ENCODE data around the gene PDLIM7. TPM values are rescaled to one million over a fixed set of nuclear protein-coding genes. Genes with fewer than 3 reads are reported as not detected.

The PDLIM7 gene
- polyA plus RNA-seq, 1 donor from 2014 or later = 21.0 TPM

DNA sequence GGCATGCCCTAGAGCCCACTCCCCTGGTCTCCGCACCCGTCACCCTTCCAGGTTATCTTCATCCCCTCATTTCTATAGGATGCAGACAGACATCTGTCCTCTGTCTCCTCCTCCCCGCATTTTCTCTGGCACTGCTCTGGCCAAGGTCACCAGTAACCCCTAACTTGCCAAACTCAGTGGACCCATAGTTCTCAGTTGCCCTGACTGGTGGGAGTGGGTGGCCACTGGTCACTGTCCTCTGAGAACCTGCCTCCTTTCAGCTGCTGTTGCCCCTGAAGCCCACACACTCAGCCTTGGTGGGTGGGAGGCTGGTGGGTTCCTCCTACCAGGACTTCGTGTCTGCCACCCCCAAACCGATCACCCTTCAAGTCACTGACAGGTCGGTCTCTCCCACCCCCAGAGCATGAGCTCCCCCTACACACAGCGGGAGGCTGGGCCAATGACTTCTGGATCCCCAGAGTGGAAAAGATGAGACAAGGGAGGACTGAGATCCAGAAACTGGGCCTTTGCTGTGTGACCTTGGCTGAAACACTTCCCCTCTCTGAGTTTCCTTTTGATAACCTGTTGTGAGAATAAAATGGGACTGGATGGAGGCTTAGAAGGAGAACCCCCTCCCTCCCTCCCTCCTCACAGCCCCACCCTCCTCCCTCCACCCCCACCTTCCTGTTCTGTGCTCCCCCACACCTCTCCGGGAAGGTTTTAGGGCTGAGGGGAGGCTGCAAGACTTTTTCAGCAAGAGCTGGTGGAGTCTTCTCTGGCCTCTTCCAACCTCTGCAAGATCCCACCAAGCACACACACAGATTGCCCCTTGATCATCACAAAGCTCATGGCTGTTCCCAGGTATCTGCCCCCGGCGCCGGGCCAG, 21.6 kb downstream of the PDLIM7 start:
- no peak overlapping the region for H3K4me3 ChIP-seq (ENCODE audit: low read length)
- H3K9me2 ChIP-seq (ENCODE audit: insufficient read depth, low read length) = no peaks in the 10 kb centered on the region
- no peak overlapping the region for H3K9ac ChIP-seq (ENCODE audit: low read length)
- TF ChIP-seq, protein P1, sequence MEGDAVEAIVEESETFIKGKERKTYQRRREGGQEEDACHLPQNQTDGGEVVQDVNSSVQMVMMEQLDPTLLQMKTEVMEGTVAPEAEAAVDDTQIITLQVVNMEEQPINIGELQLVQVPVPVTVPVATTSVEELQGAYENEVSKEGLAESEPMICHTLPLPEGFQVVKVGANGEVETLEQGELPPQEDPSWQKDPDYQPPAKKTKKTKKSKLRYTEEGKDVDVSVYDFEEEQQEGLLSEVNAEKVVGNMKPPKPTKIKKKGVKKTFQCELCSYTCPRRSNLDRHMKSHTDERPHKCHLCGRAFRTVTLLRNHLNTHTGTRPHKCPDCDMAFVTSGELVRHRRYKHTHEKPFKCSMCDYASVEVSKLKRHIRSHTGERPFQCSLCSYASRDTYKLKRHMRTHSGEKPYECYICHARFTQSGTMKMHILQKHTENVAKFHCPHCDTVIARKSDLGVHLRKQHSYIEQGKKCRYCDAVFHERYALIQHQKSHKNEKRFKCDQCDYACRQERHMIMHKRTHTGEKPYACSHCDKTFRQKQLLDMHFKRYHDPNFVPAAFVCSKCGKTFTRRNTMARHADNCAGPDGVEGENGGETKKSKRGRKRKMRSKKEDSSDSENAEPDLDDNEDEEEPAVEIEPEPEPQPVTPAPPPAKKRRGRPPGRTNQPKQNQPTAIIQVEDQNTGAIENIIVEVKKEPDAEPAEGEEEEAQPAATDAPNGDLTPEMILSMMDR (IDR thresholded peaks at IDR 0.05; ENCODE audit: poor library complexity, severe bottlenecking) = no peak
- no peak for TF ChIP-seq MXI1 (conservative IDR thresholded peaks at IDR 0.05; ENCODE audit: poor library complexity, severe bottlenecking)
- TF ChIP-seq, protein P2, sequence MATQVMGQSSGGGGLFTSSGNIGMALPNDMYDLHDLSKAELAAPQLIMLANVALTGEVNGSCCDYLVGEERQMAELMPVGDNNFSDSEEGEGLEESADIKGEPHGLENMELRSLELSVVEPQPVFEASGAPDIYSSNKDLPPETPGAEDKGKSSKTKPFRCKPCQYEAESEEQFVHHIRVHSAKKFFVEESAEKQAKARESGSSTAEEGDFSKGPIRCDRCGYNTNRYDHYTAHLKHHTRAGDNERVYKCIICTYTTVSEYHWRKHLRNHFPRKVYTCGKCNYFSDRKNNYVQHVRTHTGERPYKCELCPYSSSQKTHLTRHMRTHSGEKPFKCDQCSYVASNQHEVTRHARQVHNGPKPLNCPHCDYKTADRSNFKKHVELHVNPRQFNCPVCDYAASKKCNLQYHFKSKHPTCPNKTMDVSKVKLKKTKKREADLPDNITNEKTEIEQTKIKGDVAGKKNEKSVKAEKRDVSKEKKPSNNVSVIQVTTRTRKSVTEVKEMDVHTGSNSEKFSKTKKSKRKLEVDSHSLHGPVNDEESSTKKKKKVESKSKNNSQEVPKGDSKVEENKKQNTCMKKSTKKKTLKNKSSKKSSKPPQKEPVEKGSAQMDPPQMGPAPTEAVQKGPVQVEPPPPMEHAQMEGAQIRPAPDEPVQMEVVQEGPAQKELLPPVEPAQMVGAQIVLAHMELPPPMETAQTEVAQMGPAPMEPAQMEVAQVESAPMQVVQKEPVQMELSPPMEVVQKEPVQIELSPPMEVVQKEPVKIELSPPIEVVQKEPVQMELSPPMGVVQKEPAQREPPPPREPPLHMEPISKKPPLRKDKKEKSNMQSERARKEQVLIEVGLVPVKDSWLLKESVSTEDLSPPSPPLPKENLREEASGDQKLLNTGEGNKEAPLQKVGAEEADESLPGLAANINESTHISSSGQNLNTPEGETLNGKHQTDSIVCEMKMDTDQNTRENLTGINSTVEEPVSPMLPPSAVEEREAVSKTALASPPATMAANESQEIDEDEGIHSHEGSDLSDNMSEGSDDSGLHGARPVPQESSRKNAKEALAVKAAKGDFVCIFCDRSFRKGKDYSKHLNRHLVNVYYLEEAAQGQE (IDR thresholded peaks at IDR 0.05; ENCODE audit: borderline replicate concordance) = no peak
- no peak for TF ChIP-seq TAF1 (IDR thresholded peaks at IDR 0.05; ENCODE audit: low read depth)
- no peak for TF ChIP-seq POLR2AphosphoS5 (IDR thresholded peaks at IDR 0.05)
- TF ChIP-seq EP300 (conservative IDR thresholded peaks at IDR 0.05; ENCODE audit: poor library complexity, severe bottlenecking) = no peak
- no peak for TF ChIP-seq RAD21 (conservative IDR thresholded peaks at IDR 0.05)
- no peak for TF ChIP-seq EZH2 (IDR thresholded peaks at IDR 0.05; ENCODE audit: borderline replicate concordance, insufficient read depth, low read length, poor library complexity, severe bottlenecking)
- no peak for TF ChIP-seq SMC3 (conservative IDR thresholded peaks at IDR 0.05; ENCODE audit: poor library complexity)
- H3K4me2 ChIP-seq (ENCODE audit: low read length) = no peak overlapping the region
- H3K36me3 ChIP-seq (ENCODE audit: insufficient read depth, low read length) = no peaks in the 10 kb centered on the region
- H2AFZ ChIP-seq (ENCODE audit: low read depth, low read length) = no peak overlapping the region
- H3F3A ChIP-seq (ENCODE audit: insufficient read depth, low read length, poor library complexity, severe bottlenecking) = no peaks in the 10 kb centered on the region
- H4K20me1 ChIP-seq (ENCODE audit: insufficient read depth) = peaks cover 11% of the 10 kb centered on the region
- H3K27ac ChIP-seq (ENCODE audit: low read length) = no peak overlapping the region
- no peaks in the 10 kb centered on the region for H3K9me3 ChIP-seq (ENCODE audit: low read length)
- H3K79me2 ChIP-seq (replicated peaks; ENCODE audit: insufficient read depth, low read length) = peaks cover 21% of the 10 kb centered on the region
- H3K27me3 ChIP-seq (ENCODE audit: insufficient read depth, low read depth, low read length) = no peaks in the 10 kb centered on the region

DNA sequence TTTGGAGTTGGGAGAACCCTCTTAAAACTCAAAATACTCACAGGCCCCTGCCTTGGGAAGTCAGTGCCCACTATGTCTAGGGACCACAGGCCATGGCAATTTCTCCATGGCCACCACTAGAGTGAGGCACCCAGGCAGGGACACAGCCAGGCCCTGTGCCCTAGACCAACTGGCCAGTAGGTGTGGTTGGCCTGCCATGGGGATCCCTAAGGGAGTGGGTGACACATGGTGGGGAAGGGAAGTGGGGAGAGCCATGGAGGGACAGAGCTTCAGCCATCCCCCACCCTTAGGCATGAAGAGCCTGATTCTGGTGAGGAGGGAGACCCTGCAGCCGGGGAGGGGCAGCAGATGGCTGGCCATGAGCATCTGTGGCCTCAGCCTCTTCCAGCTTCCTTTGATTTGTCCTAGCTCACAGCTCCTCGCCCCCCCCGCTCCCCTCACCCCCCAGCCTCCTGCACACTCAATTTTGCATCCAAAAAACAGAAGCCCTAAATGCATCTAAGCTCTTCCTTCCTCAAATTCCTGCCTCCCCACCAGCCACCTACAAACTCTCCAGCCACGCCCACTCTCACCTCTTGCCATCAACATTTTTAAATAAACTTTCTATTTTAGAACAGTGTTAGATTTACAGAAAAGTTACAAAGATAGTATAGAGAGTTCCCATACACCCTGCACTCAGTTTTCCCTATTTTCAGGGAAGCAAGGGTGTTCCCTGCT, 22.4 kb downstream of the PDLIM7 start:
- Histone ChIP-seq H2AFZ (ENCODE audit: low read depth, low read length) (no peak overlapping the region), H3K4me2 (ENCODE audit: low read length) (no peak overlapping the region), H3K9me3 (ENCODE audit: low read length) (no peaks in the 10 kb centered on the region), H3K9ac (ENCODE audit: low read length) (no peak overlapping the region), H3K4me3 (ENCODE audit: low read length) (no peak overlapping the region), H3K9me2 (ENCODE audit: insufficient read depth, low read length) (no peaks in the 10 kb centered on the region), H3K79me2 (replicated peaks; ENCODE audit: insufficient read depth, low read length) (peaks cover 29% of the 10 kb centered on the region), H3K36me3 (ENCODE audit: insufficient read depth, low read length) (no peaks in the 10 kb centered on the region), H3K27ac (ENCODE audit: low read length) (no peak overlapping the region), H3K27me3 (ENCODE audit: insufficient read depth, low read depth, low read length) (no peaks in the 10 kb centered on the region), H4K20me1 (ENCODE audit: insufficient read depth) (peaks cover 13% of the 10 kb centered on the region), H3F3A (ENCODE audit: insufficient read depth, low read length, poor library complexity, severe bottlenecking) (peaks cover 4% of the 10 kb centered on the region)
- TF ChIP-seq POLR2AphosphoS5 (IDR thresholded peaks at IDR 0.05) (no peak), TAF1 (IDR thresholded peaks at IDR 0.05; ENCODE audit: low read depth) (no peak), RAD21 (conservative IDR thresholded peaks at IDR 0.05) (no peak), EZH2 (IDR thresholded peaks at IDR 0.05; ENCODE audit: borderline replicate concordance, insufficient read depth, low read length, poor library complexity, severe bottlenecking) (no peak), EP300 (conservative IDR thresholded peaks at IDR 0.05; ENCODE audit: poor library complexity, severe bottlenecking) (no peak), SMC3 (conservative IDR thresholded peaks at IDR 0.05; ENCODE audit: poor library complexity) (no peak), MXI1 (conservative IDR thresholded peaks at IDR 0.05; ENCODE audit: poor library complexity, severe bottlenecking) (no peak)
- TF ChIP-seq, protein P2 (IDR thresholded peaks at IDR 0.05; ENCODE audit: borderline replicate concordance) = no peak
- TF ChIP-seq, protein P1 (IDR thresholded peaks at IDR 0.05; ENCODE audit: poor library complexity, severe bottlenecking) = no peak

Measured in neural cell (in vitro differentiated cells).